ENCODE measurements around the gene TACO1.

- TF ChIP-seq, protein P1, sequence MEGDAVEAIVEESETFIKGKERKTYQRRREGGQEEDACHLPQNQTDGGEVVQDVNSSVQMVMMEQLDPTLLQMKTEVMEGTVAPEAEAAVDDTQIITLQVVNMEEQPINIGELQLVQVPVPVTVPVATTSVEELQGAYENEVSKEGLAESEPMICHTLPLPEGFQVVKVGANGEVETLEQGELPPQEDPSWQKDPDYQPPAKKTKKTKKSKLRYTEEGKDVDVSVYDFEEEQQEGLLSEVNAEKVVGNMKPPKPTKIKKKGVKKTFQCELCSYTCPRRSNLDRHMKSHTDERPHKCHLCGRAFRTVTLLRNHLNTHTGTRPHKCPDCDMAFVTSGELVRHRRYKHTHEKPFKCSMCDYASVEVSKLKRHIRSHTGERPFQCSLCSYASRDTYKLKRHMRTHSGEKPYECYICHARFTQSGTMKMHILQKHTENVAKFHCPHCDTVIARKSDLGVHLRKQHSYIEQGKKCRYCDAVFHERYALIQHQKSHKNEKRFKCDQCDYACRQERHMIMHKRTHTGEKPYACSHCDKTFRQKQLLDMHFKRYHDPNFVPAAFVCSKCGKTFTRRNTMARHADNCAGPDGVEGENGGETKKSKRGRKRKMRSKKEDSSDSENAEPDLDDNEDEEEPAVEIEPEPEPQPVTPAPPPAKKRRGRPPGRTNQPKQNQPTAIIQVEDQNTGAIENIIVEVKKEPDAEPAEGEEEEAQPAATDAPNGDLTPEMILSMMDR (IDR thresholded peaks at IDR 0.05) = no peak
- no peak for TF ChIP-seq POLR2A (IDR thresholded peaks at IDR 0.05)
- no peak for TF ChIP-seq EP300 (IDR thresholded peaks at IDR 0.05)
These were observed 36.1 kb upstream of the TACO1 start for GRCh38 chr17:63564562-63564961.
